GM18951 (cell line): ENCODE results near the gene TCF25.

ENCODE experiments used
- POLR2A ChIP-seq: IDR thresholded peaks from 4 replicates; pipeline ENCODE4 v1.6.1; 2011; ENCODE audit warnings: mild to moderate bottlenecking; ENCODE audit not compliant: insufficient read length, insufficient read depth; ENCODE audit errors: extremely low read depth
- in situ Hi-C: fragments of 300-500 bp; cut with MboI; formaldehyde crosslinking; loops from one replicate; pipeline ENCODE4 v1.12.0; 2022; ENCODE audit warnings: low sequenced_read_pairs, mixed read lengths, inconsistent platforms; ENCODE audit not compliant: unreplicated experiment

TCF25 gene

GRCh38 chr16:89919535-89920406 lies 46.4 kb downstream of the TCF25 start:
- in situ Hi-C loops, result no loop called here
- TF ChIP-seq POLR2A, result no peak

- no peak for TF ChIP-seq POLR2A
- in situ Hi-C loops, result no loop called here
These were observed 47.3 kb downstream of the TCF25 start for GRCh38 chr16:89920723-89921122.

GRCh38 chr16:89921131-89921701 lies 47.8 kb downstream of the TCF25 start:
- TF ChIP-seq POLR2A, result no peak

GRCh38 chr16:89921702-89922476 lies 48.5 kb downstream of the TCF25 start:
- in situ Hi-C loops, result no loop called here
- TF ChIP-seq POLR2A, result no peak

More at GRCh38 chr16:89921131-89921701, 47.8 kb downstream of the TCF25 start:
- in situ Hi-C loops, result no loop called here

- in situ Hi-C loops, result no loop called here
These were observed 49.1 kb downstream of the TCF25 start for GRCh38 chr16:89922477-89922883.

GRCh38 chr16:89922884-89923639 lies 49.7 kb downstream of the TCF25 start, which contains the start of gene TUBB3:
TSS of gene TUBB3 (plus strand) at chr16:89923342. CDS start at chr16:89923402, 60 bp downstream.
- in situ Hi-C loops, result no loop called here
- peak; percentile 63 for TF ChIP-seq POLR2A

More at GRCh38 chr16:89922477-89922883, 49.1 kb downstream of the TCF25 start:
- no peak for TF ChIP-seq POLR2A

GRCh38 chr16:89923640-89924296 lies 50.4 kb downstream of the TCF25 start:
- TF ChIP-seq POLR2A, result no peak
- in situ Hi-C loops, result no loop called here

- in situ Hi-C loops, result no loop called here
- TF ChIP-seq POLR2A, result no peak
These were observed 51.0 kb downstream of the TCF25 start for GRCh38 chr16:89924297-89924924.

GRCh38 chr16:89924925-89925307 lies 51.5 kb downstream of the TCF25 start:
- in situ Hi-C loops, result no loop called here
- TF ChIP-seq POLR2A, result no peak

GRCh38 chr16:89925596-89926079 lies 52.2 kb downstream of the TCF25 start:
- TF ChIP-seq POLR2A, result no peak
- in situ Hi-C loops, result no loop called here

- in situ Hi-C loops, result no loop called here
- TF ChIP-seq POLR2A, result no peak
These were observed 58.0 kb downstream of the TCF25 start for GRCh38 chr16:89931305-89931896.
